Measurements from ENCODE around the gene PDE6C. TPM values are rescaled to one million over a fixed set of nuclear protein-coding genes. Genes with fewer than 3 reads are reported as not detected.

The PDE6C gene
- total and polyA plus RNA-seq, 2 of the 8 experiments (the other 6 are each of a cell fraction or from before 2014, with no cell fraction given): not detected

GRCh38 chr10:93666030-93666429 lies 53.7 kb downstream of the PDE6C start:
- CTCF ChIA-PET (ENCODE audit: partially characterized antibody): interaction anchor here (0.6 kb wide), 1 partner anchor 175 kb away, joined by 3 read pairs; no protein-coding TSS in a partner anchor

More at GRCh38 chr10:93666030-93666429, 53.7 kb downstream of the PDE6C start:
- H4K20me1 ChIP-seq (replicated peaks in 1 of 2; ENCODE audit: control insufficient read depth in 1 of 2, insufficient read depth in 2 of 2, low read length in 2 of 2): no peaks in the 10 kb centered on the region
- H3K9ac ChIP-seq (replicated peaks in 1 of 4; ENCODE audit: extremely low read depth in 1 of 4, low read depth in 3 of 4, low read length in 3 of 4): no peak overlapping the region
- H3K36me3 ChIP-seq (ENCODE audit: control insufficient read depth in 2 of 4, insufficient read depth in 4 of 4, low read length in 3 of 4): peaks cover 0 to 27% (median 7%) of the 10 kb centered on the region in 4 experiments; a peak in 4 of 8 replicates
- H3K4me1 ChIP-seq (replicated peaks in 1 of 4; ENCODE audit: control insufficient read depth in 3 of 4, insufficient read depth in 4 of 4, low read length in 3 of 4): no peaks in the 10 kb centered on the region
- H3K4me2 ChIP-seq (ENCODE audit: insufficient read depth in 1 of 2, low read depth in 2 of 2, low read length in 2 of 2): no peak overlapping the region
- no peak overlapping the region for H4K91ac ChIP-seq (replicated peaks; ENCODE audit: insufficient read length, low read length)
- no peak overlapping the region for H2BK12ac ChIP-seq (ENCODE audit: low read depth, low read length)
- H2BK15ac ChIP-seq (ENCODE audit: low read length): no peak overlapping the region
- no peak overlapping the region for H3K4me3 ChIP-seq (ENCODE audit: extremely low read depth in 1 of 4, insufficient read depth in 2 of 4, low read depth in 3 of 4, low read length in 4 of 4)
- no peaks in the 10 kb centered on the region for H3K27me3 ChIP-seq (replicated peaks in 1 of 4; ENCODE audit: control insufficient read depth in 3 of 4, extremely low read depth in 1 of 4, insufficient read depth in 3 of 4, low read length in 3 of 4)
- FAIRE-seq (no peak), DNase-seq (ENCODE audit: low read depth in 1 of 2, low spot score in 2 of 2) (no peak)
- no peak overlapping the region for H3K56ac ChIP-seq (replicated peaks; ENCODE audit: insufficient read length, low read depth, low read length)
- H2AFZ ChIP-seq (ENCODE audit: low read length): no peak overlapping the region
- H3K79me2 ChIP-seq (ENCODE audit: control insufficient read depth in 1 of 2, insufficient read depth in 2 of 2, low read length in 2 of 2): no peaks in the 10 kb centered on the region
- H3K23me2 ChIP-seq (ENCODE audit: low read depth, low read length): no peaks in the 10 kb centered on the region
- no peak overlapping the region for H2AK5ac ChIP-seq (ENCODE audit: low read depth, low read length)
- H3K79me1 ChIP-seq (ENCODE audit: low read depth, low read length): no peaks in the 10 kb centered on the region
- no peak overlapping the region for H3K4ac ChIP-seq (replicated peaks; ENCODE audit: insufficient read length, low read depth, low read length)
- H4K8ac ChIP-seq (ENCODE audit: extremely low read depth, insufficient read depth, low read length): no peak overlapping the region
- POLR2A ChIA-PET (ENCODE audit: partially characterized antibody): no interaction called here
- H3K27ac ChIP-seq (ENCODE audit: low read depth, low read length): no peak overlapping the region
- no peaks in the 10 kb centered on the region for H3K9me3 ChIP-seq (ENCODE audit: insufficient read depth in 2 of 2, low read depth in 1 of 2, low read length in 1 of 2)
- H2BK120ac ChIP-seq (replicated peaks; ENCODE audit: low read depth, low read length): no peak overlapping the region
- no peak overlapping the region for H3K23ac ChIP-seq (ENCODE audit: insufficient read length)
- no peak overlapping the region for H2BK20ac ChIP-seq (ENCODE audit: low read length)
- H3K14ac ChIP-seq (ENCODE audit: insufficient read length): no peak overlapping the region
- H3K18ac ChIP-seq (ENCODE audit: extremely low read depth, low read length): no peak overlapping the region
- WGBS, 2 experiments (ENCODE audit: extremely low coverage in 1 of 2, insufficient coverage in 1 of 2, insufficient read length in 1 of 2, insufficient replicate concordance in 2 of 2, low coverage in 1 of 2, low lambda C conversion rate in 2 of 2, missing lambda C conversion rate in 1 of 2): 86% methylated on average over 4 of the region's 4 CpGs; no CpG with 5 or more reads in 1 of the 2 experiments
- no peak overlapping the region for H4K5ac ChIP-seq (ENCODE audit: insufficient read length, low read depth, low read length)
- no peak overlapping the region for H2BK5ac ChIP-seq (ENCODE audit: low read depth, low read length)
- TF ChIP-seq CEBPB (IDR thresholded peaks at IDR 0.05; ENCODE audit: low read depth, low read length): no peak

All from H1 (cell line).